RPMI8226 (cell line): Measurements from ENCODE around the gene AQP2.

ENCODE experiments used
- DNase-seq: peaks from one replicate; pipeline ENCODE4 v3.0.0-alpha.2; 2015

AQP2 gene

GRCh38 chr12:49950273-49951251, at the start of gene AQP2:
Gene AQP2, plus strand, starts transcription at chr12:49950737. Its CDS starts 94 bp downstream, at chr12:49950831.
- DNase-seq, result no peak

GRCh38 chr12:49901026-49901425, 49.5 kb upstream of the AQP2 start:
- no peak for DNase-seq

DNA sequence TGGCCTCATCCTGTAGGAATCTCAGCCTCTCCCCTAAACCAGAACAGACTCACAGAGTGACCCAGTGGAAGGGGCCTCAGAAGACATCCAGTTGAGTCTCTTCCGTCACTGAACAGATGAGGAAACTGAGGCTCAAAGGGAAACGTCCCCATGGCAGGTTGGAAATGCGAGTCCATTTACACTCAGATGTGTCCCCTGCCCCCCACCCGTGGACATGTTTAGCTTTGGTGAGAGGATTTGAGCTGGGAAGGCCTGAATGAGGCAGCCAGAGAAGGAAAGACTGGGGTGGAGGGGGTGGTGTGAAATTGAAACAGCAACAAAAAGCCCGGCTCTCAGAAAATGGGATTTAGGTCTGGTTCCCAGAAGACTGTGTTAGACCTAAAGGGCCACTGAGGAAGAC, 48.6 kb upstream of the AQP2 start:
- no peak for DNase-seq

DNA sequence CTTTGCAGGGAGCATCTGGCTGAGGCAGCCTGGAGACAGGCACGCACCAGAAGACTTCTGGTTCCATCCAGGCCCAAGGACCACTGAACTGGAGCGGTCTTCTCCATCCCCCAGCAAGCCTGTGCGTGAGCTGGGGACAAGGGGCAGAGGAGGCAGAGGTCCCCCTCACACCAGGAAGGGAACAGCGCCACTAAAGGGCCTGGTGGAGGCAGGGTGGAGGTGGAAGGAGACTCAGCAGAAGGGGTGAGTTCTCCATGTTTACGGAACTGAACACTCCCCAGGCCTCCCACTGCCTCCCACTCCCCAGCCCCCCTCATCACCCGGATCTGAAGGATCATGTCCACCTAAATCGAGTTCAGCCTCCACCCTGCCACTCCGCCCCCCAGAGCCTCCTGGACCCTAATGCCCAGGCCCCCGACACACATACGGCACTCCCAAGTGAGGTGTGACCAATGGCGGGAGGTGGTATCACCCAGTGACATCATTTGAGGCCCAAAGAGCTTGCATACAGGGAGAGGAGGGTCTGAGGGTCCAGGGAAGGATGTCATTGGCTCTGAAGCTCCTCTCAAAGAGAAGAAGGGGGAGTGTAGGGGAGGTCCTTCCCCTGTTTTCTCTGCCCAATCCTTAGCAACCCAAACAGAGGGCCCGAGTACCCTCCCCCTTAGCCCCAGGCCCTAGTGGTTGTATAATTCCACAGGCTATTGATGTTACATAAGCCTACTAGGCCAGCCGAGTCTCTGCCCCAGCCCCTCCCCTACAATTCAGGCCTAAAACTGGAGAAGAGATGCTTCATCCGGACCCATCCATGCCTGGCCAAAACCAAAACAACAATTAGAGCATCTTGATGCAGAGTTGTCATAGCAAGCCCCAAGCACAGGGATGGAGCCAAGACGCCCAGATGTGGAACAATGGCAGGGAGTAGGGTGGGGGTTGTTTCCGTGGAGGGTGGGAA, 47.9 kb upstream of the AQP2 start:
- no peak for DNase-seq

DNA sequence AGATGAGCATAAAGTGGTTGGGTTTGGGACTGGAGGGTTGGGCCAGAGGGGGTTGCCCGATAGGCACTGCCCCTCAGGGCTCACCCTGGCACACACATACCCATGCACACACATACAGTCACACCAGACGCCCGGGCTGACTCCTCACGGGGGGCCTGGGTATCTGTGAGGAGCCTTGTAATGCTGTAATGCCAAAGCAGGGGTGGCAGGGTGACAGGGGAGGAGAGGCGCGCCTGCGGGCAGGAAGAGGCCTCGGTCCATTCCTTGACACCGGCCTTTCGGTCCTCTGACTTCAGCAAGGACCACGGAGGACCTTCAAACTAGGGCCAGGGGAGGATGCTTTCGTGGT, 47.2 kb upstream of the AQP2 start:
- DNase-seq, result no peak

DNA sequence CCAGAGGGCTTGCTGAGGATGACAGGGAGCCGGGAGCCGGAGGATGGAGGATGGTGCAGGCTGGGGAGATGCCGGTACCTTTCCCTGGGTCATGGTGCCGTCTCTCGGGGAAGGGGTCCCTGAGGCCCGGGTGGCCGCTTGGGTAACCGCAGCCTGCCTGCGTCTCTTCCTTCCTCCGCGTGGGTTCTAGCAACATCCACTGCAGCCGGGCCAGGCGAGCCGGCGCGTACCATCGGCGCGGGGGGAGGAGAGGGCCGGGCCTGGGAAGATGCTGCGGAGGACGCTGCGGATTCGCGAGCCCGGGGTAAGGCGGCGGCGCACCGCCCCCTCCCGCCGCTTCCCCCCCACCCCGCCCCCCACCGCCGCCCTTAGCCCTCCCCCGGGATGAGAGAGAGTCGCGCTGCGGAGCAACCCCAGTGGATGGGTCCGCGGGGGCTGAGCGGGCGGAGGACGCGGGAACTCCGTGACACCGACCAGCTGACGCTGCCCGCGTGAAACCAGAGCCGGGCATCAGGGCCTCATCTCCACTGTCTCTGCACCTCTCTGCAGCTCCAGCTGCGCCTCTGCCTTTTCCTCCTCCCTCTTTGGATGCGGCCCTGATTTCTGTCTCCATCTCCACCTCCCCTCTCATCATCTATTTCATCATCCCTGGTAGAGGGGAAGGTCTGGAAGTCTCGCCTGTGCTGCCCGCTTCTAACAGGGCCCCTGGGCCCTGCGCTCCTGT, 46.7 kb upstream of the AQP2 start, which contains the start of gene FAIM2:
Gene FAIM2, minus strand, starts transcription at position 201 of the 724 bp plus-strand sequence. Its CDS starts 108 bp downstream, at position 93.
- DNase-seq, result no peak

DNA sequence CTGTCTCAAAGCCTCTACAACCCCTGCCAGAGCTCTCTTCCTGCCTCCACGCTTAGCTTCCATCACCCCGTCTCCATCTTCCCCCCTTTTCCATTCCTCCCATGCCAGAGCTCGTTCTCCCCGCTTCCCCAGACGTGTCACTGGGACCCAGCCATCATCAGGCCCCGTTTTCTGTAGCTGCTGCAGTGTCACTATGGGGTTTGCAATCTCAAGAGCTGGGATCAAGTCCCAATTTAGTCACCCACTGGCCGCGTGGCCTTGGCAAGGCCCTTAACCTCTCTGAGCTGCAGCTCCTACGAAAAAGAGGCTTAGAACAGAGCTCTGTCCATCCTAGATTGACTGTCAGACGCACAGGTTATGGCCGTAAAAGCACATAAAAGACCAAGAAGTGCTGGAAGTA, 45.9 kb upstream of the AQP2 start:
- DNase-seq, result no peak

GRCh38 chr12:49905718-49906314, 44.7 kb upstream of the AQP2 start:
- no peak for DNase-seq

GRCh38 chr12:49907352-49907751, 43.2 kb upstream of the AQP2 start:
- DNase-seq, result no peak

GRCh38 chr12:49909356-49909755, 41.2 kb upstream of the AQP2 start:
- DNase-seq, result no peak

- DNase-seq, result no peak
Measured at GRCh38 chr12:49909826-49910225, 40.7 kb upstream of the AQP2 start.

DNA sequence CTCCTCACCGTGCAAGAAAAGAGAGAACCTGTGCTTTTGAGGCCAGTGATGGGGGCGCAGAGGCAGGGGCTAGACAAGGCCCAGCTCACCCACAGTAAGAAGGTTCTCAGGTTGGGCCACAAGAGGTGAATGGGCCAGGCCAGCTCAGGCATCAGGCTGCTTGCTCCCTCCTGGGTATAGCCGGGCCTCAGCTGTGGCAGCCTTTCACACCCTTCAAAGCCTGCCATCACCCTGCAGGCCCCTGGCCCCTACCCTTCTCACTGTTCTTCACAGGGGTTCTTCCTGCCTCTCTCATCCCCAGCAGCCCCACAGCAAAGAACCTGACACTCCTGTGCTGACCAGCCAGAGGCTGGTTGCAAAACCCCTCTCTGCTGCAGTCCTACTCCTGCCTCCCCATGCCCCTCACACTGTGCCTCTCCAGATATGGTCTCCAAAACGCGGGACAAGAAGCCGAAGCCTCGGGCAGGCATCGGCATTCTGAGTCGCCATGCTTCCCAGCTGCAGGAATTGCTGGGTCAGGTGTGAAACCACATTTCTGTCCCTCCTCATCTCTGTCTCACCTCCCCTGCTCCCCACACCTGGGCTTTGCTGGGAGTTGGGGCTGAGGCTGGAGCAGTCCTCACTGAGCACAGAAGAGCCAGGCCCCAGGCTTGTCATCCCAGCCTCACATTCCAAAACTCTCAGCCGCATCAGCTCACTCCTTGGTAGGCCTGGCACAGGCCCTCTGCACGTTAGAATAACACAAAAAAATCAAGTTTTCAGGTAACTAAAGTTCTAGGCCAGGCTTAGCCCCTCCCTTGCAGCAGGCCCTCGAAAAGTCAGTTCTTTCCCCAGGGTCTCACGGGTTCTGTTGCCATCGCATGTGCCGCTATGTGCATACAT, 40.0 kb upstream of the AQP2 start:
- DNase-seq, result no peak

DNA sequence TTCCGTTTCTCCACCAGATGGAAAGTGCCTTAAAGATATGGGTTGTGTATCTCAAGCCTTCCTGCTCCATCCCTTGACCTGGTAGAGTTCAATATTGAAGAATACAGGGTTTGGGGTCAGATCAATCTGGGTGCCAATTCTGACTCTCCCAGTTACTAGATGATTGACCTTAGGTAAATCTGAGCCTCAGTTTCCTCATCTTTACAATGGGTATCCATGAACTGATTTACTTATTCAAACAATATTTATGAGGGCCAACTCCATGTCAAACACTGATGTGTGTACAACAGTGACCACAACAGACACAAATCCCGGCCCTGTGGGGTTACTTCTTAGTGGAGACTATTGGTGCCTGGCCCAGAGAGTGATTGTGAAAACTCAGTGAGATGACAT, 39.3 kb upstream of the AQP2 start:
- no peak for DNase-seq

DNA sequence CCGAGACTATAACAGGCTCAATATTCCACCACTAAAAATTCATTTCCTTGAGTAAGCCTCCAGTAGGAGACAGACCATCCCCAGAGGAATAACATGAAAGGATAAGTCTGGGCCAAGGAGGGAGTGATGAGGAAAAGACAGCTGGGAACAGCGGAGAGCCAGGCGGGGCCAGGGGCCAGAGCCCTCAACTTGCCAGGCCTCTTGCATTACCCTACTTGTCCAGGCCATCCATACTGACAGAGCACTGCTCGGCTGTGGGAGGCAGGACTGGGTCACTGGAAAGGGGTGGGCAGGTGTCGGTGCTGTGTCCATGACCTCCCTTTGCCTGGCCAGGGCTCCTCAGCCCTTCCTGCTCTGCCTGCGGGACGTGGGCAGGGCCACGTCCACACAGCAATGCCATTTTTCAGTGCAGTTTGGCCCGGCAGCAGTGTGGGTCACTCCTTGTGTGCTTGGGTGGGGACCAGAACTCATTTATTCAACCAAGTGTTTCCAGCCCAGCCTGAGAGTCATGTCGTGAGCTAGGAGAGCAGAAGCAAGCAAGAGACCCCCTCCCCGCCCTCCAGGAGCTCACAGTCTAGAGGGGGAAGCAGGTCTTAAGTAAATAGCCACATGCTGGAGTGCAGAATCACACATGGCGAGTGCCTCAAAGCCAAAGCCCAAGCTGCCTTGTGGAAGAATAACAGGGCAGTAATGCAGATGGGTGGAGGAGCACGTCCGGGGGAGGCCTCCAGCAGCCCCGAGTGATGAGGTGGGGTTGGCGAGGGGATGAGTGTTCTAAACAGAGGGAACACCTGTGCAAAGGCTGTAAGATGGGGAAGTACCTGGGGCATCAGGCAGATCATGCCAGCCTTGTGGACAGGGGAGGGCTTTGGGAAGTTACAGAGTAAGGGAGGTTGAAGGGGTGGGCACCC, 37.9 kb upstream of the AQP2 start:
- DNase-seq, result no peak

DNA sequence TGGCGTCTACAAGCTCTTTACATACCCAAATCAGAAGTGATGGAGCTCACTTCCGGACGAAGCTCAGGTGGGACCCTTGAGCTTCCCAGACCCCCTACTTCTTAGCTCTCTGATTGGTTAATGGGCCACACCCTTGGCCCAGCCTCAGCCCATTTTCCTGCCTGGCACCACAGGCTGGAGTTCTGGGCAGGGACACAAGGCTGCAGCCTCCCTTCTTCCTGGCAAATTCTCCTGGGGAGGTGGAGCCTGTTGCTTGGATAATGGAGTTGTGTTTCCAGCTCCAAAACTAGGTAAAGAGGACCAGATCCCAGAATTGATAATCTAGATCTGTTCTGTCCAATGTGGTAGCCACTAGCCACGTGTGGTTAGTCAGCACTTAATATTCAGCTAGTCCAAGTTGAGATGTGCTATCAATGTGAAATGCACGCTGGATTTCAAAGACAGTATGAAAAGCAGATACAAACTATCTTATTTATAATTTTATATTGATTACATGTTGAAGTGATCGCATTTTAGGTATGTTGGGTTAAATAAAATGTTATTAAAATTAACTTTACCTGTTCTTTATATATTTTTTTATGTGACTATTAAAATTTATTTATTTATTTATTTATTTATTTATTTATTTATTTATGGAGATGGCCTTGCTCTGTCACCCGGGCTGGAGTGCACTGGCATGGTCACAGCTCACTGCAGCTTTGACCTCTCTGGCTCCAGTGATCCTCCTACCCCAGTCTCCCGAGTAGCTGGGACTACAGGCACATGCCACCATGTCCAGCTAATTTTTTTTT, 34.2 kb upstream of the AQP2 start:
- DNase-seq, result no peak

DNA sequence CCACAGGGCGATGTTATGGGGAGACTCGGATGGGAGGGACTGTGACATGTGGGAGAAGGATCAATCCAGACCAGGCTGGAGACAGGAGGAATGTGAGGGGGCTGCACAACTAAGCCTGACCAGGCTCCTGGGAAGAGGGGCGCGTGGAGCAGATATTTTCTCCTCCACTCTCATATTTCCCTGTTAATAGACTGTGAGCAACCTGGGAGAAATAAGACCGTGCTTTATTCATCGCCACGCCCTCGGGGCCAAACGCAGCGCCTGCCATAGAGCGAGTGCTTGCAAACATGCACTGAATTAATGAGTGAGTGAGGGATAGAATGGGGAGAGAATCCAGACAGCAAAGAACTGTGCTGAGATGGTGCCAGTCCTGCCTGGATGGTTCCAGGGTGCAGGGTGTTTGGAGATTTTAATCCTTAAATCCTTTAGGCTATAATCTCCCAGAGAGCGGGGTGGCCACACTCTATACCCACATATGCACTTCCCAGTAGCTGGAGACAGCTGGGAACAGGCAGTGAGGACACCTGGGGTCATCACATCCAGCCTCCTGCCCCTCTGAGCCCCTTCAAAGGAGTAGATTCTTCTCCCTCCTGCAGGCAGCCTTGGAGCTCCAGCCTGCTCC, 33.3 kb upstream of the AQP2 start:
- DNase-seq, result no peak

DNA sequence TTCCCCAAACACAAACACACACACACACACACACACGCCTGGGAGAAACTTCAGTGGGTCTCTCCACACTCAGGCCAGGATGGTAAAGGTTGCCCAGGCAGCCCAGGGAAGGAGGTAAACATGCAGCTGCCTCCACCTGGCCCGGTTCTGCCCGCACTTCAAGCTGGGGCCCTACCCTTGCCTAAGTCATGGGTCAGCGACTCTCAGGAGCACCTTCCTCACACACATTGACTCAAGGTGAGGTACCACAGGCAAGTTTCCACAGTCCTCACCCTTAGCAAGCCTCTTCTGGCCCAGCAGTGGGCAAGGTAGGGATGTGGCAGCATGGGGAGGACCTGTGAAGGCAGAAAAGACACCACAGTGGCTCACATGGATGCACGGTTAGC, 32.8 kb upstream of the AQP2 start:
- no peak for DNase-seq

GRCh38 chr12:49920241-49920914, 30.2 kb upstream of the AQP2 start:
- peak; percentile 18 for DNase-seq
